HG03354 (cell line): ENCODE results near the gene RTP3.

Experiments
- ATAC-seq: cut with Tn5 transposase; IDR thresholded peaks from one replicate; pipeline ENCODE4 v1.9.1; 2021; ENCODE audit warnings: mild to moderate bottlenecking; ENCODE audit not compliant: unreplicated experiment, poor library complexity, severe bottlenecking

RTP3 gene

GRCh38 chr3:46497556-46498265 lies at the start of gene RTP3:
Gene RTP3, plus strand, starts transcription at chr3:46497976. Its CDS starts 87 bp downstream, at chr3:46498063.
- ATAC-seq, result no peak

GRCh38 chr3:46448721-46449120 lies 49.1 kb upstream of the RTP3 start:
- ATAC-seq, result no peak

GRCh38 chr3:46449755-46450552 lies 47.8 kb upstream of the RTP3 start:
- ATAC-seq, result no peak

GRCh38 chr3:46453526-46454208 lies 44.1 kb upstream of the RTP3 start:
- no peak for ATAC-seq

- no peak for ATAC-seq
Observed at GRCh38 chr3:46454209-46454595, 43.6 kb upstream of the RTP3 start.

- ATAC-seq, result no peak
Observed at GRCh38 chr3:46454606-46455005, 43.2 kb upstream of the RTP3 start.

GRCh38 chr3:46455231-46456115 lies 42.3 kb upstream of the RTP3 start:
- ATAC-seq, result no peak

GRCh38 chr3:46456118-46456517 lies 41.7 kb upstream of the RTP3 start:
- ATAC-seq, result no peak

GRCh38 chr3:46460051-46460450 lies 37.7 kb upstream of the RTP3 start:
- ATAC-seq, result no peak

- no peak for ATAC-seq
Observed at GRCh38 chr3:46462111-46462510, 35.7 kb upstream of the RTP3 start.

GRCh38 chr3:46462511-46462910 lies 35.3 kb upstream of the RTP3 start:
- ATAC-seq, result no peak

GRCh38 chr3:46463120-46463867 lies 34.5 kb upstream of the RTP3 start:
- no peak for ATAC-seq

GRCh38 chr3:46463868-46464241 lies 33.9 kb upstream of the RTP3 start:
- ATAC-seq, result no peak

GRCh38 chr3:46464326-46465195 lies 33.2 kb upstream of the RTP3 start, which contains the start of gene LTF:
Gene LTF, minus strand, starts transcription at chr3:46464905. Its CDS starts 38 bp downstream, at chr3:46464867.
- ATAC-seq, result no peak

- ATAC-seq, result no peak
Observed at GRCh38 chr3:46465196-46465520, 32.6 kb upstream of the RTP3 start.

GRCh38 chr3:46466273-46466672 lies 31.5 kb upstream of the RTP3 start:
- ATAC-seq, result no peak

- no peak for ATAC-seq
Observed at GRCh38 chr3:46466871-46467403, 30.8 kb upstream of the RTP3 start.

- no peak for ATAC-seq
Observed at GRCh38 chr3:46467562-46467961, 30.2 kb upstream of the RTP3 start.
